Glomerular endothelial cell (primary cell): ENCODE results near the gene DENND1C. TPM values are rescaled to one million over a fixed set of nuclear protein-coding genes. Genes with fewer than 3 reads are reported as not detected.
"Not testable (repeated sequence)": the region's sequence is repeated elsewhere in the genome, so short reads cannot be mapped to it uniquely, and the experiment has no call there.

Source experiments
- DNase-seq: peaks from one replicate; pipeline ENCODE4 v3.0.0-alpha.2; 2011; ENCODE audit warnings: low read depth, low spot score; ENCODE audit errors: extremely low read depth
- total RNA-seq: library from RNA; depleted of rRNA; stranded (reverse); fragments of >200 nt; gene quantifications from 2 replicates; pipeline ENCODE4 v1.2.3, GENCODE V29; 2015

DENND1C gene
- total RNA-seq, 1 donor from 2014 or later, result not detected

GRCh38 chr19:6457958-6458694 lies 23.5 kb downstream of the DENND1C start:
- DNase-seq, result no peak

- DNase-seq, result no peak
Observed at GRCh38 chr19:6455924-6456323, 25.7 kb downstream of the DENND1C start.

- DNase-seq, result no peak
Observed at GRCh38 chr19:6453951-6454565, 27.5 kb downstream of the DENND1C start.

- no peak for DNase-seq
Observed at GRCh38 chr19:6452899-6453298, 28.7 kb downstream of the DENND1C start.

- no peak for DNase-seq
Observed at GRCh38 chr19:6452223-6452614, 29.4 kb downstream of the DENND1C start.

- no peak for DNase-seq
Observed at GRCh38 chr19:6451583-6452222, 29.9 kb downstream of the DENND1C start.

GRCh38 chr19:6450166-6450565 lies 31.4 kb downstream of the DENND1C start:
- DNase-seq, result no peak

GRCh38 chr19:6448045-6448444 lies 33.5 kb downstream of the DENND1C start:
- DNase-seq, result no peak

- DNase-seq, result no peak
Observed at GRCh38 chr19:6446452-6446851, 35.1 kb downstream of the DENND1C start.

- no peak for DNase-seq
Observed at GRCh38 chr19:6443986-6444385, 37.6 kb downstream of the DENND1C start.

- no peak for DNase-seq
Observed at GRCh38 chr19:6442087-6442688, 39.4 kb downstream of the DENND1C start.

- DNase-seq, result no peak
Observed at GRCh38 chr19:6440905-6441304, 40.7 kb downstream of the DENND1C start.

- no peak for DNase-seq
Observed at GRCh38 chr19:6439743-6440142, 41.8 kb downstream of the DENND1C start.

- DNase-seq, result no peak
Observed at GRCh38 chr19:6433663-6434062, 47.9 kb downstream of the DENND1C start, which contains the start of gene SLC25A41. SLC25A41 (minus strand) TSS chr19:6433763; CDS start chr19:6433693, 70 bp downstream.

GRCh38 chr19:6433165-6433564 lies 48.4 kb downstream of the DENND1C start:
- DNase-seq, result no peak

GRCh38 chr19:6431891-6432290 lies 49.7 kb downstream of the DENND1C start:
- DNase-seq, result no peak

- DNase-seq, result no peak
Observed at GRCh38 chr19:6429419-6430221, 52.0 kb downstream of the DENND1C start.

GRCh38 chr19:6428692-6429418 lies 52.7 kb downstream of the DENND1C start:
- not testable (repeated sequence) for DNase-seq

GRCh38 chr19:6427131-6427530 lies 54.5 kb downstream of the DENND1C start:
- DNase-seq, result no peak
